Gastroesophageal sphincter (tissue), 4 donors: ENCODE measurements around the gene L1CAM. TPM values are rescaled to one million over a fixed set of nuclear protein-coding genes. Genes with fewer than 3 reads are reported as not detected.

ENCODE experiments used
- ATAC-seq: fragments of 150-250 bp; one replicate; pipeline ENCODE4 v1.9.1; 2016; ENCODE audit warnings: mild to moderate bottlenecking, moderate library complexity
- H3K27ac ChIP-seq, 4 donors: fragments of 200-600 bp; sonication (generic) in 3 of 4; 1 replicate in 3 of 4; 2 replicates in 1 of 4; pipeline ENCODE4 v1.5.1; 2016 to 2019
- H3K27me3 ChIP-seq: fragments of 200-600 bp; sonication (generic); one replicate; pipeline ENCODE4 v1.5.1; 2019
- H3K36me3 ChIP-seq, 2 donors: fragments of 200-600 bp; sonication (generic); one replicate each; pipeline ENCODE4 v1.5.1; 2019; ENCODE audit warnings: control low read depth in 1 of 2
- H3K4me1 ChIP-seq, 3 donors: fragments of 200-600 bp; sonication (generic); 1 replicate in 2 of 3; 2 replicates in 1 of 3; pipeline ENCODE4 v1.5.1; 2016 to 2019; ENCODE audit warnings: control low read depth in 2 of 3
- H3K4me3 ChIP-seq, 2 donors: fragments of 200-600 bp; sonication (generic); one replicate each; pipeline ENCODE4 v1.5.1; 2019; ENCODE audit warnings: mild to moderate bottlenecking in 1 of 2, moderate library complexity in 1 of 2
- H3K9me3 ChIP-seq, 3 donors: fragments of 200-600 bp; sonication (generic); one replicate each; pipeline ENCODE4 v1.5.1; 2017 to 2019; ENCODE audit warnings: control low read depth in 2 of 3
- CTCF ChIP-seq, 4 experiments: fragments of 200-600 bp in 2 of 4; fragments of 450-650 bp in 2 of 4; sonication (generic) in 1 of 4; IDR thresholded peaks; one replicate each; pipeline ENCODE4 v1.5.1; 2017 to 2019; ENCODE audit warnings: antibody characterized with exemption in 4 of 4, mild to moderate bottlenecking in 2 of 4, moderate library complexity in 2 of 4
- EP300 ChIP-seq: sonication (generic); formaldehyde crosslinking; IDR thresholded peaks from one replicate; pipeline ENCODE4 v1.6.1; 2017; ENCODE audit warnings: antibody characterized with exemption, mild to moderate bottlenecking
- POLR2A ChIP-seq, 2 donors: fragments of 450-650 bp; IDR thresholded peaks; one replicate each; pipeline ENCODE4 v1.6.1; 2017; ENCODE audit warnings: antibody characterized with exemption in 2 of 2, mild to moderate bottlenecking in 2 of 2, moderate library complexity in 1 of 2
- POLR2AphosphoS5 ChIP-seq: sonication (generic); formaldehyde crosslinking; IDR thresholded peaks from one replicate; pipeline ENCODE4 v1.6.1; 2017; ENCODE audit warnings: antibody characterized with exemption
- WGBS, 2 donors: methylation state at CpG; one replicate each; pipeline ENCODE4 v1.1.5; 2018; ENCODE audit warnings: low coverage in 1 of 2; 5-methylcytosine and 5-hydroxymethylcytosine counted together
- total RNA-seq, 4 donors: library from RNA; depleted of rRNA; stranded (reverse); fragments of >200 nt; gene quantifications; one replicate each; pipeline ENCODE4 v1.1.0, GENCODE V29; 2016

The L1CAM gene
- total RNA-seq, 4 donors from 2014 or later: 16.2 to 53.3 (median 26.7) TPM

GRCh38 chrX:153879741-153880439 lies 6.1 kb downstream of the L1CAM start:
- Histone ChIP-seq H3K9me3 (no peaks in the 10 kb centered on the region), H3K27ac (no peak overlapping the region), H3K36me3 (no peaks in the 10 kb centered on the region), H3K4me1 (peaks cover 0 to 1% (median 0%) of the 10 kb centered on the region in 3 donors), H3K4me3 (no peak overlapping the region), H3K27me3 (peaks cover 89% of the 10 kb centered on the region)
- WGBS, 2 donors: 43% methylated on average over 6 of the region's 12 CpGs; no CpG with 5 or more reads in 1 of the 2 donors
- TF ChIP-seq POLR2AphosphoS5 (no peak), POLR2A (IDR thresholded peaks at IDR 0.05) (no peak), EP300 (no peak), CTCF (IDR thresholded peaks at IDR 0.05) (no peak)
- no peak for ATAC-seq

- no peak overlapping the region for H3K27ac ChIP-seq
- H3K36me3 ChIP-seq: no peaks in the 10 kb centered on the region
- TF ChIP-seq POLR2A (IDR thresholded peaks at IDR 0.05): no peak
- TF ChIP-seq EP300: no peak
- no peak for TF ChIP-seq CTCF (IDR thresholded peaks at IDR 0.05)
- no peaks in the 10 kb centered on the region for H3K4me1 ChIP-seq
- H3K27me3 ChIP-seq: peaks cover 81% of the 10 kb centered on the region
- H3K4me3 ChIP-seq: no peak overlapping the region
- no peaks in the 10 kb centered on the region for H3K9me3 ChIP-seq
- 4 to 22% methylated on average over 16 to 19 of the region's 28 CpGs for WGBS, 2 donors
- no peak for ATAC-seq
Measured at GRCh38 chrX:153878969-153879653, 6.9 kb downstream of the L1CAM start.

GRCh38 chrX:153878345-153878744 lies 7.6 kb downstream of the L1CAM start:
- Histone ChIP-seq H3K27me3 (peaks cover 73% of the 10 kb centered on the region), H3K4me1 (no peaks in the 10 kb centered on the region), H3K27ac (no peak overlapping the region), H3K9me3 (no peaks in the 10 kb centered on the region), H3K4me3 (no peak overlapping the region), H3K36me3 (no peaks in the 10 kb centered on the region)
- WGBS, 2 donors: 40% methylated on average over 2 of the region's 5 CpGs; no CpG with 5 or more reads in 1 of the 2 donors
- TF ChIP-seq POLR2AphosphoS5: no peak
- no peak for TF ChIP-seq CTCF (IDR thresholded peaks at IDR 0.05)
- no peak for TF ChIP-seq POLR2A (IDR thresholded peaks at IDR 0.05)
- no peak for TF ChIP-seq EP300
- ATAC-seq: no peak

- Histone ChIP-seq H3K27me3 (peaks cover 67% of the 10 kb centered on the region), H3K4me1 (no peaks in the 10 kb centered on the region), H3K4me3 (no peak overlapping the region), H3K9me3 (no peaks in the 10 kb centered on the region), H3K36me3 (no peaks in the 10 kb centered on the region), H3K27ac (no peak overlapping the region)
- WGBS, 2 donors: 94% methylated on average over 7 of the region's 8 CpGs; no CpG with 5 or more reads in 1 of the 2 donors
- no peak for ATAC-seq
- no peak for TF ChIP-seq CTCF (IDR thresholded peaks at IDR 0.05)
- TF ChIP-seq POLR2AphosphoS5: no peak
- no peak for TF ChIP-seq POLR2A (IDR thresholded peaks at IDR 0.05)
- TF ChIP-seq EP300: no peak
Measured at GRCh38 chrX:153877571-153878261, 8.3 kb downstream of the L1CAM start.
